HG03135 (cell line): Measurements from ENCODE around the gene ARHGAP20.

ENCODE experiments used
- ATAC-seq: cut with Tn5 transposase; IDR thresholded peaks from one replicate; pipeline ENCODE4 v1.9.1; 2021; ENCODE audit warnings: mild to moderate bottlenecking, moderate library complexity; ENCODE audit not compliant: unreplicated experiment

Gene ARHGAP20, protein sequence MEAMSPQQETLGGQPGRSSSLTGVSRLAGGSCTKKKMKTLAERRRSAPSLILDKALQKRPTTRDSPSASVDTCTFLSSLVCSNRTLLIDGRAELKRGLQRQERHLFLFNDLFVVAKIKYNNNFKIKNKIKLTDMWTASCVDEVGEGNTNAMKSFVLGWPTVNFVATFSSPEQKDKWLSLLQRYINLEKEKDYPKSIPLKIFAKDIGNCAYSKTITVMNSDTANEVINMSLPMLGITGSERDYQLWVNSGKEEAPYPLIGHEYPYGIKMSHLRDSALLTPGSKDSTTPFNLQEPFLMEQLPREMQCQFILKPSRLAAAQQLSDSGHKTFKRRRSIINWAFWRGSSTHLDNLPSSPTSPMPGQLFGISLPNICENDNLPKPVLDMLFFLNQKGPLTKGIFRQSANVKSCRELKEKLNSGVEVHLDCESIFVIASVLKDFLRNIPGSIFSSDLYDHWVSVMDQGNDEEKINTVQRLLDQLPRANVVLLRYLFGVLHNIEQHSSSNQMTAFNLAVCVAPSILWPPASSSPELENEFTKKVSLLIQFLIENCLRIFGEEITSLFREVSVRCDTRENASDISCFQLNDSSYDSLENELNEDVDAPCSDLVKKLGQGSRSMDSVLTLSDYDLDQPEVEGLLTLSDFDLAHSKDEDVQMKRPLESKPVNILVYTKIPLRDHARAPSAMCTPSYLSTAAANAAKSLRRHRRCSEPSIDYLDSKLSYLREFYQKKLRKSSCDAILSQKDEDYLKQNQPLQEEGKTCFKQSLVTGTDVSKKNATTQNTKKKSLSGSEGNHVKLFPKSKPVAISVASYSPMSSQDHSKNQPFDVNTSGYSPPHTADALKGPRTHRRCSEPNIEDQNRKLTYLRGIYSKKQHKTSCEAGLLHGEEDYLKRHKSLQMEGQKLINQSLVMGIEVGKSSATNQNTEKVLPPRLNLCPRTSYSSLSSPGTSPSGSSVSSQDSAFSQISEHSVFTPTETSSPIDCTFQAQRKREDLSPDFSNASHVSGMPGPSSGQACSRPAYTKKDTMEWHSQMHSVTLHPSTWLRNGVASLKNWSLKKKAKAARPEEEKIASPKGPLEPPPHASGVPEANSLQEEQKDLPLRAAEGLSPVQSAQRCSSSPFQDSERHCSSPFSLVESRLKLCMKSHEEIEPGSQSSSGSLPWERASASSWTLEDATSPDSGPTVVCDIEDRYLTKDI

DNA sequence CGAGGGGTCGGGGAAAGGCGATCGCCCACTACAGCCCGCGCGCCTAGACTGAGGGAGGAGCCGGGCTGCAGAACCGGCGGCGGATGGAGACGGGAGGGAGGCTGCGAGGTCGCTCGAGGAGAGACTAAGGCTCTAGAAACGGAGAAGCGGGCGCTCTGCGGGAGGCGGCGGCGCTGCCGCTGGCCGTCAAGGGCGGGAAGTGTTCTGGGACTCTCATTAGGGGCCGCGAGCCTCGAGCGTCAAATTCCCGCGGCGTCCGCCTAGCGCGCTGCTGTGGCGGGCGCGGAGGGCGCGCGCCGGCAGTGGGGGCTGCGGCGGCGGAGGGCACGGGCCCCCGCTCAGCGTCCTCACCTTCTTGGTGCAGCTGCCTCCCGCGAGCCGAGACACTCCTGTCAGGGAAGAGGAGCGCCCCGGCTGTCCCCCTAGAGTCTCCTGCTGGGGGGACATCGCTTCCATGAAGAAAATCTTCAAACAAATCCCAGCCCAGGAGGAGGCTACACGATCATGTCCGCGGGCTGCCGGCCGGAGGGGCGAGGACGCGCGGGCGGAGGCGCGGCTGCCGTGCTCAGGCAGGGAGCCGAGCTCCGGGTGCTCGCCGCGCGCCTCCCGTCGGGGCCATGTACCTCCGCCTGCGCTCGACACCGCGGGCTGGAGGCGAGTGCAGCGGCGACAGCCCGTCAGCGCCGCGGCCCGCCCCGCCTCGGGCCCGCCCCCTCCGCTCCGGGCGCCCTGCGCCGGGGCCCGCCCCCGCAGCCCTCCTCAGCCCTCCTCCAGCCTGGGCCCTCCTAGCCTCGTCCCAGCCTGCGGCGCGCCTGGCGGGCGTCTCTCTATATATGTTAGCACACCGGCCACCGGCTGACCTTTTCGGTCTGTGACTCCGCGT, at the start of gene ARHGAP20:
Gene ARHGAP20 (minus strand): TSS at position 662 of the 883 bp plus-strand sequence. CDS start 206 bp downstream, at position 456.
- ATAC-seq, result peak; percentile 81

DNA sequence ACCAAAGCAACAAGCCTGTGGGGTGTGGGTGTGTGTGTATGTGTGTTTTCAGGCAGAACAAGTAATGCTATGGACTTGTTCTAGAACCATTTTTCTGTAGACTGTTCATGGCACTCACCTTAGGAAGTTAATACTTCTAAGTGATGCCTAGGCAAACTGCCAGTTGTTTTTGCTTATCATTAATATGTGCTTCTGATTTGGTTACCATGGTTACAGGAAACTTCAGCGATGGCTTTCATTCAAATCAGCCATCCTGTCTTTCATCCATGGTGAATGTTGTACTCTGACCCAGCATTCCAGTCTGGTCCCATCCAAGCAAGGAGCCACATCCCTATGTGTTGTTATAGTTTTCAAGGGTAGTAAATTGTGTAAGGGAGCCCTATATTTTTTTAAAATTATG, 49.8 kb upstream of the ARHGAP20 start:
- no peak for ATAC-seq

DNA sequence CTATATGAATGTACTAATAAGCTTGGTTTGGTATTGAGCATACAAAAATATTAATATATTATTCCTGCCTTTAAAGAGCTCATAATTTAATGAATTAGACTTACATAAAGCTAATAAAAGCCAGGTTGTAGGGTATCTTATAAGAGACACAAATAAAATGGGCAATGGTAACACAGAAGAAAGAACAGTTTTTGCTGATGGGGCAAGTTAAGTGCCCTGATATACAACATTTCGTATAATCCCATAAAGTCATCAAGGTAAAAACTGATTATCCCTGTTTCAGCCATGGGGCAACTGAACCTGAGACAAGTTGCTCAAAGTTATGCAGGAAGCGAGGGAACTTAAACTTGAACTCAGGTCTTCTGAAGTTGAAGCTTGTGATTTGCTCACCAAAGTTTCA, 48.9 kb upstream of the ARHGAP20 start:
- ATAC-seq, result no peak

DNA sequence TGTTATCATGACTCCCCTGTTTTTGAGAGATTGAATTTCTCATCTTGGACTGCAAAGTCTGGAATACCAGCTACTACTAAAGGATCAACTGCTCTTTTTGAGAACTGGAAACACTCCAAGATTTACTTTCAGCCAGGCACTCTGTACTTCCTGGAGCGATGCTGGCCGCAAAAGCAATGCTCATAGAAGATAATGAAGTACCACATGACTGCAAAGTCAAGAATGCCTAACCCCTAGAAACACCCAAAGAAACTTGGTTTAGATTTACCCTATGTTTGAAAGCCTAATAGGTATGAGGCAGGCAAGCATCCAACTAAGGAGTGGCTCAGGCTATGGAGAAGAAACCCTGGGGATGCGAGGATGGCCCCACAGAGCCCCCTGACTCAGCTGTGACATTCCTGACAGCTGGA, 47.7 kb upstream of the ARHGAP20 start:
- no peak for ATAC-seq

DNA sequence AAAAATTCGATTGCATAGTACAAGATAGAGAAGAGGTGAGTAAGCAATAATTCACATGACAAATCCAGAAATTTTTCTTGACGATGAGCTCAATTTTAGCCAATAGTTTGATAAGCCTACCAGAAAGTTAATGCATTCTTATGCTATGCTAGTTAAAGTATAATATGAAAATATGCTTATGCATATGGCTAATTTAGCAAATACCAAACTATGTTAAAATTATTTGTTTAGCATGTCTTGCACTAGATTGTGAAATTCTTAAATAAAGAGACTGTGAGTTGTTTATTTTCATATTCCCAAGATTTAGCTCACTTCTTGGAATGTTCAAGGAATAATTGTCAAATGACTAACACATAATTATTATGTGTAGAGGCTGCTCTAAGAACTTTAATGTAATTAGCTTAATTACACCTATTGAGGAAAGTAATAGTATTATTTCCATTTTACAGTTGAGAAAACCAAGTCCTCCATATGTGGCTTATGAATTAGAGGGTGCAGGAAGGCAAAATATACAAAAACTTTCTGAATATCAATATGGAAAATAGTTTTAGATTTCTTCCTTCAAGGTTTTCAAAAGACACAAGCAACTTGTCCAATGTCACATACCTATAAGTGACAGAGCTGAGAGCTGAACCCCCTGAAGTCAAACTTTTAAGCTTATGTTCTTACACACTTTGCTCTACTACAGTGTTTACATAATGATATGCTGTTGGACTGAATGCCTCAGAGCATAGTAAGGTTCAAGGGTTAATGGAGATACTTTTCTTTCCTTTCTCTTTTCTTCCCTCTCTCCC, 45.9 kb upstream of the ARHGAP20 start:
- ATAC-seq, result no peak

DNA sequence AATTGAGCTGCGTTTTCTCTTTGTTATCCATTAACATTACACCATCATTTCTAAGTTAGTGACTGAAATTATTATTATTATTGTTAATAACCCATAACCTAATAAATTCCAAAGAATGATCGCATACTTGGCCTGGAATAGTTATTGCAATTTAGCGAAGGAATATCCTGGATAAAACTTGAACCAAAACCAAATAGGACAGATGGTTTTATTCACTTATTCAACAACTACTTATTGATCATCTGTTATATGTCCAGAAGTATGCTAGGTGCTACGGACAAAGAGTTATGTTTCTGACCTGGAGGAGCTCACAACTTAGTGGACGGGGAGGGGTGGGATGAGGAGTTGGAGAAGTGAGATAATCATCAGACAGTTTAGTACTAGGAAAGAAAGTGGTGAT, 44.8 kb upstream of the ARHGAP20 start:
- ATAC-seq, result no peak

DNA sequence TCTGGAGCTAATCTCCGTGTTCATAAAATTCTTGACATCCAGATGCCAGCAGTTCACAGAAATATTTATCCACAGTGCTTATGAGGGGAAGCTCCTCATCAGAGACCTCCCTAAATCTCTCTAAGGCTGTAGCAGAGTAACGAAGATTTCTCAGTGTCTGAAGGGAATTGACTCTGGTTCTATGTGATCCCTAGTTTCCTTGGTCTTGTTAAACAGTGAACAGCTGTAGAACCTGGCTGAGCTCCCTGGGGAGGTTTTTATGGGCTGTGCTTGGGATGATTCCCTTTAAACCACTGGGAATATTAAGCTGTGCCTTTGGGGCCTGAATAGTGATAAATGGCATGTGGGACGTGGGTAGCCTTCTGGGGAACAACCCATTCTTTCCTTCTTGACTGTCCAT, 43.7 kb upstream of the ARHGAP20 start:
- no peak for ATAC-seq

DNA sequence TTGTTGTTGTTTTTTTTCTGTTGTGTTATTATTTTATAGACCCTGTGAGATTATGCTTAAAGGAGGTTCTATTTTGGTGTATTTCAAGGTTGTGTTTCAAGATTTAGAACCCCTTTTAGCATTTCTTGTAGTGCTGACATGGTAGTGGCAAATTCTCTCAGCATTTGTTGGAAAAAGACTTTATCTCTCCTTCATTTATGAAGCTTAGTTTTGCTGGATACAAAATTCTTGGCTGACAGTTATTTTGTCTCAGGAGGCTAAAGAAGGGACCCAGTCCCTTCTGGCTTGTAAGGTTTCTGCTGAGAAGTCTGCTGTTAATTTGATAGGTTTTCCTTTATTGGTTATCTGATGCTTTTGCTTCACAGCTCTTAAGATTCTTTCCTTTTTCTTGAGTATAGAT, 40.7 kb upstream of the ARHGAP20 start:
- ATAC-seq, result no peak

DNA sequence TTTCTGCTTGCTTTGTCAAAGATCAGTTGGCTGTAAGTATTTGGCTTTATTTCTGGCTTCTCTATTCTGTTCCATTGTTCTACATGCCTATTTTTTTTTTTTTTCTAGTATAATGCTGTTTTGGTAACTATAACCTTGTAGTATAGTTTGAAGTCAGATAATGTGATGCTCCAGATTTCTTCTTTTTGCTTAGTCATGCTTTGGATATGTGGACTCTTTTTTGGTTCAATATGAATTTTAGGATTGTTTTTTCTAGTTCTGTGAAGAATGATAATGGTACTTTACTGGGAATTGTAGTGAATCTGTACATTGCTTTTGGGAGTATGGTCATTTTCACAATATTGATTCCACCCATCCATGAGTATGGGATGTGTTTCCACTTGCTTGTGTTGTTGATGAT, 37.9 kb upstream of the ARHGAP20 start:
- no peak for ATAC-seq

DNA sequence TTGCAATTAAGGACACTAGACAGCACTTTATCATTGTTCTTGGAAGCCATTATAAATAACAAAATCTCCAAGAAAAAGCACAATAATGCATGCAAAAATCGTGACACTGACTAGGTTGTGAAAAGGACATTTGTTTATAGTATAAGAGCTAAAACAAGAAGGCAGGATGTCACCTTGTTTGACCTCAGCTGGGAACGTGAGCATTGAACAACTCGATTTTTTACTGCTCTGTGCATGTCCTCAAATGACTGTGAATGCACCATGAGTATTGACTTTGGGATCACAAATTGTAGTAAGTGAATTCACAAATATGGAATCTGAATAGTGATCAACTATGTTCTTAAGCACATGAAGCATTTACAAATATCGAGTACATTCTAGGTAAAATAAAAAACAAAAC, 35.3 kb upstream of the ARHGAP20 start:
- no peak for ATAC-seq

DNA sequence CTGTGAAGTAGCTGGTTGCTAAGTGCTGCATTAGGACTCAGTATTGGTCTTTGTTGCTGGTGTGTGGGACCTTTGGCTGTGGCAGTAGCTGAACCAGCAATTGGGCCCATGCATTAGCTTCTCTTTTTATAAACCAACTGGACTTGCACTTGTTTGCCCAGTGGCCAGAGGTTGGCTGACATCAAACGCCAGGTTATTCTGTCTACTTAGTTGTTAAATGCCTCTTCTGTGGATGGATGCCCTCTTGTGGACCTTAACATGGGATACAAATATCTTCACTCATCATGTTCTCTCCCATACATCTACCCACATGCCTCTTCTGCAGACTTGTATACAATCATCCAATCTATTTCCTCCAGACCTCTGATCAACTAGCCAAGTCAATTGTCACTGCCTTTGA, 26.4 kb upstream of the ARHGAP20 start:
- ATAC-seq, result no peak

DNA sequence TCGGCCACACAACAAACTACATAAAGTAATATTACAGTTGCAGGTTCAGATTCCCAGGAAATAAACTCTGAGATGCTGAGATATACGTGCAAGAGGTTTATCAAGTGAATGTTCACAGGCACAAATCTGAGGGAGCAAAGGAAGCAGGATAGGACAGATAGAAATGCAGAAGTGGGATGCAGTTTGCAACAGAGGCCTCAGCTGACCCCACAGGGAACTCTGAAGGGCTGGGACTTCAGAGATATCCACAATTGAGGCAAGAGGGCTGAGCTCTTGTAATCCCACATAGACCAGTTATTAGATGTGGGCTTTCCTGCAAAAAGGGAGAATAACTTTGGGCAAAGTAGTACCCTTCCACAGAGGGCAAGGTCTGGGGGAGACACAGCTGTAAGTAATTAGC, 25.4 kb upstream of the ARHGAP20 start:
- ATAC-seq, result no peak

DNA sequence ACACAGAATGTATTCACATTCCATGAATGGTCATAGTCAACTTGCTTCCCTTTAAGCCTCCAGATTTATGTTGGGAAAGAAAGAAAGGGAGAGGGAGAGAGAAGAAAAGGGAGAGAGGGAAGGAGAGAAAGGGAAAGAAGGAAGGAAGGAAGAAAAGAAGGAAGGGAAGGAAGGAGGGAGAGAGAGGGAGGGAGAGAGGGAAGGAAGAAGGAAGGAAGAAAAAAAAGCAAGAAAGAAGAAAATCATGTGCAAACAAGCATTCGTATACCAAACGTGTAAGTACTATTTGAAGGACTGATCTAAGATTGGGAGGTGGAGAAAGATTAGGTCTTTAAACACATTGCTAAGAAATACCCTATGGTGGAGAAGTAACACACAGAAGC, 23.9 kb upstream of the ARHGAP20 start:
- no peak for ATAC-seq

DNA sequence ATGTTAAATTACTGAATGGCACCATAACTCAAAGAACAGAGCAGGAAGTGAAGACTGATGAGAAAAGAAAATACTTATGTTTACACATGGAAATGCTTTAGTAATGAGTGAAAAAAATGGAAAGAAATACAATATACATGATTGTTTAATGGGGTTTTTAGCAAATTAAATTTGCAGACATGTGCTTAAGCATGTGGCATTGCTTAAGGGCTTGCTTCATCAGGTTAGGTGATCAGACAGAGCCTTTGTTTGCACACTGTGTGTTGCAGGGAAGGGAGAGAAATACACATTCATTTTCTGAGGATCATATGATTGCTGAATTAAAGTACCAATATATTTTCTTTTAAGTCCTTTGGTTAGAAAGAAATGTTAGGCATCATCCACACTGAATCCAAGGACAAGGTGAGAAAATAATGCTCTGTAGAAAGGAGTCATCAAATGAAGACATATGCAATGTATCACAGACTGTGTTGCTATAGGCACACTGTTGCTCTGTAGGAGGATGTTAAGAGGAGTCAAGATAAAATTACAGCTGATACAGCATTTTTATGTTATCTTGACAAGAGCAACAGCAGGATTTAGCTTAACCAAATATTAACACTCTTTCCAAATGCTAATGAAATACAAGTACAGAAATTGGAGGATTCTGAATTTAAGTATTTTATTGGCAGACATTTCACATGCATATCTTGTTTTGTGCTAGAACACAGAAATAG, 23.4 kb upstream of the ARHGAP20 start:
- ATAC-seq, result no peak

DNA sequence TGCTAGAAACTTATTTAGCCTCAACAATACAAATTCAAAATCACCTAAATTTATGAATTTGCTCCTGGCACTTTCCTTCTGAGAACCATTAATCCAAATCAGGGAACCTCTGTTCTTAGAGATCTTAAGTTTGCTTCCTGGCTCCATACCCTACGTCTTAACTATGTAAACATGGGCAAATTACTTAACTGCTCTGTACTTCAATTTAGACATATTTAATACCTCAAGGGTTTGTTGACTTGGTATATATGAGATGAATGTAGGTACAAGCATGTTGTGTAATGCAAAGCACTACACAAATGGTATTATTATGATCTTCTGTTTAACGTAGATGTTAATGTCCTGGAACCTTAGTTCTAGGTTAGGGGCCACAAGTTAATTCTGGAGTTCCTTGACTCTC, 22.6 kb upstream of the ARHGAP20 start:
- no peak for ATAC-seq

DNA sequence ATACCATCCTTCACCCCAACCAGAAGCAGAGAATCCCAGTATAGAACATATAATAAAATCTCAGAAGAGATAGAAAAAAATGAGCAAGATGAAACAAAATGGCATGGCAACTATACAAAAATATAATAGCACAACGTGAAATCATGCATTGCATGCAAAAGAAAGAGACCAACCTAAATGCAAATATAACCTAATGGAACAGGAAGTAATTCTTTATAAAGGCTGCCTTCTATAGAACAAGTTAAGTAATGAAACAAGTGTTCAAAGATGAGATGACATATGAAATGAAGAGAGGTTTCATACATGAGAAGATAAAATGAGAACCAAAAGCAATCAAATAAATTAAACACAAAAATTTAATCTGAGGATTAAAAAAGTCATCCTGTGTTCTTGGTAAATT, 18.5 kb upstream of the ARHGAP20 start:
- no peak for ATAC-seq

DNA sequence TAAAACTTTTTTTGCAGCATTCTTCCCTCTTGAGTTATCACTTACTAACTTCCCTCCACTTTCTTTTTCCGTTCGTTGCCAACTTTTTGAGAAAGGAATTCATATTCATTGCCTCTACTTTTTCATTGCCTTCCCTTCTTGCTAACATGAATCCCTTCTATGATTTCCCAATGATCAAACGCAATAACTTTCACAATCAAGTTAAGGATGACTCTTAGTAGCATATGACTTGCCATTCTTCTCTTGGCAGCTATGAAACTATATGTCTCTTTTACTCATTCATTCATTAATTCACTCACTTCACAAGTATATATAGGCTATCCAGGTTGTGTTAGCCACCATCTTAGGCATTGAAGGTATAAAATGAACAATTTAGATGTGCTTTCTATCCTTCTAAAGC, 16.6 kb upstream of the ARHGAP20 start:
- no peak for ATAC-seq

DNA sequence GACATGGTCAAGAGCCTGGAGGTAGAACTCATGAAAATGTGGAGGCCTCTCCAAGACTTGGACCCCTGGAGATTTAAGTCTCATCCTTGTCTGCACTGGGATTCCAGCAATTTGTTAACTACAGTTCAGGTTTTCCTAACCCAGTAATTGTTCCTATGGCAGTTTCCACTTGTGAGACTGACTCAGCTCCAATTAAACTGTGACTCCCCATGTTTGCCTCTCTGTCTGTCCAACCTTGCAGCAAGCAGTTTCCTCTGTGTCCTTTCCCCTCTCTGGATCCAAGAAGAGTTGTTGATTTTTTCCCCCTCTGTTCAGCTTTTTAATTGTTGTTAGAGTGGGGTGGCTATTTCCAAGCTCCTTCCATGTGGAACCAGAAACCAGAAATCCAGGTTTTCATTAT, 16.2 kb upstream of the ARHGAP20 start:
- ATAC-seq, result no peak

DNA sequence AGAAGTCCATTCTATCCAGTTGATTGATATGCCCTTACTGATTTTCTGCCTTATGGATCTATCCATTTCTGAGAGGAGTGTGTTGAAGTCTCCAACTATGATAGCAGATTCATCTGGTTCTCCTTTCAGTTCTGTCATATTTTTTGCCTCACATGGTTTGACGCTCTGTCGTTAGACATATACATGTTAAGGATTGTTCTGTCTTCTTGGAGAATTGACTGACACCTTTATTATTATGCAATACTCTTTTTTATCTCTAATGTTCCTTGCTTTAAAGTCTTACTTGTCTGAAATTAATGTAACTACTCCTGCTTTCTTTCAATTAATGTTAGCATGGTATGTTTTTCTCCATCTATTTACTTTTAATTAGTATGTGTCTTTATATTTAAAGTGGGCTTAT, 12.1 kb upstream of the ARHGAP20 start:
- no peak for ATAC-seq
